Measurements from ENCODE around the gene APOC4.

- TF ChIP-seq, protein P1, sequence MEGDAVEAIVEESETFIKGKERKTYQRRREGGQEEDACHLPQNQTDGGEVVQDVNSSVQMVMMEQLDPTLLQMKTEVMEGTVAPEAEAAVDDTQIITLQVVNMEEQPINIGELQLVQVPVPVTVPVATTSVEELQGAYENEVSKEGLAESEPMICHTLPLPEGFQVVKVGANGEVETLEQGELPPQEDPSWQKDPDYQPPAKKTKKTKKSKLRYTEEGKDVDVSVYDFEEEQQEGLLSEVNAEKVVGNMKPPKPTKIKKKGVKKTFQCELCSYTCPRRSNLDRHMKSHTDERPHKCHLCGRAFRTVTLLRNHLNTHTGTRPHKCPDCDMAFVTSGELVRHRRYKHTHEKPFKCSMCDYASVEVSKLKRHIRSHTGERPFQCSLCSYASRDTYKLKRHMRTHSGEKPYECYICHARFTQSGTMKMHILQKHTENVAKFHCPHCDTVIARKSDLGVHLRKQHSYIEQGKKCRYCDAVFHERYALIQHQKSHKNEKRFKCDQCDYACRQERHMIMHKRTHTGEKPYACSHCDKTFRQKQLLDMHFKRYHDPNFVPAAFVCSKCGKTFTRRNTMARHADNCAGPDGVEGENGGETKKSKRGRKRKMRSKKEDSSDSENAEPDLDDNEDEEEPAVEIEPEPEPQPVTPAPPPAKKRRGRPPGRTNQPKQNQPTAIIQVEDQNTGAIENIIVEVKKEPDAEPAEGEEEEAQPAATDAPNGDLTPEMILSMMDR (IDR thresholded peaks at IDR 0.05; ENCODE audit: low read depth, low read length, missing input control) = no peak
- no peak for TF ChIP-seq GABPA (IDR thresholded peaks at IDR 0.05 in 1 of 2, conservative IDR thresholded peaks at IDR 0.05 in 1 of 2)
- TF ChIP-seq SP1 (IDR thresholded peaks at IDR 0.05) = no peak
- TF ChIP-seq, protein P2, sequence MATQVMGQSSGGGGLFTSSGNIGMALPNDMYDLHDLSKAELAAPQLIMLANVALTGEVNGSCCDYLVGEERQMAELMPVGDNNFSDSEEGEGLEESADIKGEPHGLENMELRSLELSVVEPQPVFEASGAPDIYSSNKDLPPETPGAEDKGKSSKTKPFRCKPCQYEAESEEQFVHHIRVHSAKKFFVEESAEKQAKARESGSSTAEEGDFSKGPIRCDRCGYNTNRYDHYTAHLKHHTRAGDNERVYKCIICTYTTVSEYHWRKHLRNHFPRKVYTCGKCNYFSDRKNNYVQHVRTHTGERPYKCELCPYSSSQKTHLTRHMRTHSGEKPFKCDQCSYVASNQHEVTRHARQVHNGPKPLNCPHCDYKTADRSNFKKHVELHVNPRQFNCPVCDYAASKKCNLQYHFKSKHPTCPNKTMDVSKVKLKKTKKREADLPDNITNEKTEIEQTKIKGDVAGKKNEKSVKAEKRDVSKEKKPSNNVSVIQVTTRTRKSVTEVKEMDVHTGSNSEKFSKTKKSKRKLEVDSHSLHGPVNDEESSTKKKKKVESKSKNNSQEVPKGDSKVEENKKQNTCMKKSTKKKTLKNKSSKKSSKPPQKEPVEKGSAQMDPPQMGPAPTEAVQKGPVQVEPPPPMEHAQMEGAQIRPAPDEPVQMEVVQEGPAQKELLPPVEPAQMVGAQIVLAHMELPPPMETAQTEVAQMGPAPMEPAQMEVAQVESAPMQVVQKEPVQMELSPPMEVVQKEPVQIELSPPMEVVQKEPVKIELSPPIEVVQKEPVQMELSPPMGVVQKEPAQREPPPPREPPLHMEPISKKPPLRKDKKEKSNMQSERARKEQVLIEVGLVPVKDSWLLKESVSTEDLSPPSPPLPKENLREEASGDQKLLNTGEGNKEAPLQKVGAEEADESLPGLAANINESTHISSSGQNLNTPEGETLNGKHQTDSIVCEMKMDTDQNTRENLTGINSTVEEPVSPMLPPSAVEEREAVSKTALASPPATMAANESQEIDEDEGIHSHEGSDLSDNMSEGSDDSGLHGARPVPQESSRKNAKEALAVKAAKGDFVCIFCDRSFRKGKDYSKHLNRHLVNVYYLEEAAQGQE (IDR thresholded peaks at IDR 0.05) = peak; percentile 43
Observed at GRCh38 chr19:44949550-44949949, 7.5 kb downstream of the APOC4 start.

Data from liver (tissue), 3 donors.